H1 (cell line): Measurements from ENCODE around the gene RNF10. TPM values are rescaled to one million over a fixed set of nuclear protein-coding genes. Genes with fewer than 3 reads are reported as not detected.

ENCODE experiments used
- BACH1 ChIP-seq: IDR thresholded peaks from 2 replicates; pipeline ENCODE4 v1.6.1; 2012; ENCODE audit warnings: low read length, improper control_type of control experiment
- JUND ChIP-seq: IDR thresholded peaks from 2 replicates; pipeline ENCODE4 v1.6.1; 2011; ENCODE audit warnings: mild to moderate bottlenecking, improper control_type of control experiment, low read length
- KDM4A ChIP-seq: IDR thresholded peaks from one replicate; pipeline ENCODE4 v1.7.1; 2012; ENCODE audit warnings: low read depth, mild to moderate bottlenecking, moderate library complexity, low read length, inconsistent platforms; ENCODE audit not compliant: severe bottlenecking
- MAX ChIP-seq: IDR thresholded peaks from 2 replicates; pipeline ENCODE4 v1.6.1; 2012; ENCODE audit warnings: inconsistent platforms
- RXRA ChIP-seq: IDR thresholded peaks from 2 replicates; pipeline ENCODE4 v1.6.1; 2011; ENCODE audit warnings: low read depth, mild to moderate bottlenecking, low read length, moderate library complexity; ENCODE audit not compliant: insufficient read depth
- SIN3A ChIP-seq, 2 experiments: IDR thresholded peaks in 1 of 2; conservative IDR thresholded peaks in 1 of 2; 2 replicates each; pipeline ENCODE4 v1.6.1; 2011 to 2012; ENCODE audit warnings: low read length in 2 of 2, improper control_type of control experiment in 1 of 2, low read depth in 1 of 2, mild to moderate bottlenecking in 1 of 2
- SP2 ChIP-seq: IDR thresholded peaks from 2 replicates; pipeline ENCODE4 v1.6.1; 2012; ENCODE audit warnings: mild to moderate bottlenecking, low read length, inconsistent platforms
- polyA plus RNA-seq, 7 experiments: library from polyadenylated mRNA; depleted of rRNA in 3 of 7; stranded (reverse) in 5 of 7; unstranded in 2 of 7; fragments of >200 nt in 5 of 7; fragments of 200-250 nt in 2 of 7; gene quantifications; 1 replicate in 5 of 7; 2 replicates in 1 of 7; 4 replicates in 1 of 7; pipeline versions ENCODE4 v1.2.1 to v1.2.3, GENCODE V29; 2011 to 2013; ENCODE audit warnings: missing spikeins in 2 of 7, mixed read lengths in 2 of 7
- total RNA-seq: library from RNA; stranded (reverse); fragmentation: NEBNext Ultra II Directional; extraction: Animal tissue kit (Norgen Biotek cat#: 25700); gene quantifications from 2 replicates; pipeline ENCODE4 v1.2.1, GENCODE V29; 2021

RNF10 gene
- total and polyA plus RNA-seq, 2 of the 8 experiments (the other 6 are each of a cell fraction or from before 2014, with no cell fraction given): 71.6 to 171 TPM

GRCh38 chr12:120537856-120538220 lies 3.7 kb downstream of the RNF10 start (continued):
- TF ChIP-seq RXRA (no peak), KDM4A (no peak), JUND (no peak), SIN3A (conservative IDR thresholded peaks at IDR 0.05 in 1 of 2, IDR thresholded peaks at IDR 0.05 in 1 of 2; ENCODE audit: low read depth in 1 of 2, low read length in 2 of 2) (no peak), SP2 (no peak), MAX (no peak), BACH1 (no peak)
